Astrocyte (in vitro differentiated cells and primary cell): ENCODE results near the gene TOM1L2.

Experiments used
- CTCF ChIP-seq: IDR thresholded peaks from 2 replicates; pipeline ENCODE4 v1.5.1; 2011; ENCODE audit warnings: low read depth, mild to moderate bottlenecking, inconsistent platforms, low read length, moderate library complexity; ENCODE audit not compliant: insufficient read depth
- EZH2 ChIP-seq: IDR thresholded peaks from 2 replicates; pipeline ENCODE4 v1.6.1; 2012; ENCODE audit warnings: mild to moderate bottlenecking, low read length, inconsistent platforms; ENCODE audit not compliant: insufficient read depth

GRCh38 chr17:17976931-17977570 is 4.9 kb upstream of the TOM1L2 start:
- TF ChIP-seq CTCF (no peak), EZH2 (no peak)
